ENCODE data around the gene PRKCE.
"Not testable (repeated sequence)": the region's sequence is repeated elsewhere in the genome, so short reads cannot be mapped to it uniquely, and the experiment has no call there.

Gene PRKCE

DNA sequence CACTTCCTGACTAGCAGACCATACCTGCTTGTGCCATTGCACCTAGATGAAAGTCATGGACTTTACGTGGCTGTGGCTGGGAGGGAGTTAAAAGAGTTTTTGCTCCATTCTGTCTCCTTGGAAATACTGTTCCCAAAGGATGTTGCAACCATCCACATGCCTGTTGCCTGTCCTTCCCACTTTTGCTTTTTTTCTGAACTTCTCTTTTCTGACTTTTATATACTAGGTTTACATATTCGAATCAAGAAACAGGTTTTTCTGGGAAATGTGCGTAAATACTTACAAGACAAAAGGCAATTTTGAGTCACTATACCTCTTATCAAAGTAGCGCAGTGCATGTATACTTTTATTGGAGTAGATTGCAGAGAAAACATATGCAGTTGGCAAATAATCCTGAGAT is 244.8 kb downstream of the PRKCE start:
- no peak for DNase-seq

- no peak for DNase-seq
These were observed 246.4 kb downstream of the PRKCE start for GRCh38 chr2:45897842-45898241.

DNA sequence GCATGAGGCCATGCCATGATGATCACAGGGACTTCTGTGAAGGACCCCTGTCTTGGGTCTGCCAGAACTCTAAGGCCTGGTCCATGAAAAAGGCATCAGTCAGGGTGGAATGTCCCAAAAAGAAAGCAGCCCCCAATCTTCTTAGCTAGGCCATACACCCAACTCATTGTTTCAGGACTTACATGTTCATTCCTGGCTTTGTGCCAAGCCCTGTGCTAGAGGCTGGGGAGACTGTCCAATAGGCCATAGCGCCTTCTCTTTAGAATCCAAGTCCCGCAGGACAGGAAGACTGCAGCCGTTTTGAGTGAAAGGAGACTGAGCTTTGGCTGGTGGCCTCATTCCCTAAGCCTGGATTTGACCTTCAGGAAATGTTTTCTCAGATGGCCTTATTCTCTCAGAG is 247.3 kb downstream of the PRKCE start:
- DNase-seq, result no peak

GRCh38 chr2:45899926-45900325 is 248.5 kb downstream of the PRKCE start:
- DNase-seq, result no peak

GRCh38 chr2:45901468-45902032 is 250.1 kb downstream of the PRKCE start:
- DNase-seq, result no peak

DNA sequence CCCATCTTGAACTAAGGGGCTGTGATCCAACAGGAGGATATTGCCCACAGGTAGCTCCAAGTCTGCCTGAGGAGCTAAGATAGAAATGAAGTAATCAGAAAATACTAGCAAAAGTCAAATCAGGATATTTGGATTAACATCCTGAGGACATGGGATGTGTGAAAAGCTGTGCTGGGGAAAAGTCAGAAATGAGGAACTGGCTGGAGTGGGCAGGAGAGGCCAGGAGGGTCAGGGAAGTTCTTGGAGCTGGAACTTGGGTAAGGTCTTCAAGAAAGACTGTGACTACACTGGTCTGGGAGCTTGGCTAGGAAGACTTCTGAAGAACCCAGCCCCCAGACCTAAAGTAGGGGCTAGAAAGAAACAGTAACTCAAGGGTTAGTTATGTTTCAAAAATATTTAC is 250.9 kb downstream of the PRKCE start:
- no peak for DNase-seq

- no peak for DNase-seq
These were observed 251.4 kb downstream of the PRKCE start for GRCh38 chr2:45902781-45903375.

DNA sequence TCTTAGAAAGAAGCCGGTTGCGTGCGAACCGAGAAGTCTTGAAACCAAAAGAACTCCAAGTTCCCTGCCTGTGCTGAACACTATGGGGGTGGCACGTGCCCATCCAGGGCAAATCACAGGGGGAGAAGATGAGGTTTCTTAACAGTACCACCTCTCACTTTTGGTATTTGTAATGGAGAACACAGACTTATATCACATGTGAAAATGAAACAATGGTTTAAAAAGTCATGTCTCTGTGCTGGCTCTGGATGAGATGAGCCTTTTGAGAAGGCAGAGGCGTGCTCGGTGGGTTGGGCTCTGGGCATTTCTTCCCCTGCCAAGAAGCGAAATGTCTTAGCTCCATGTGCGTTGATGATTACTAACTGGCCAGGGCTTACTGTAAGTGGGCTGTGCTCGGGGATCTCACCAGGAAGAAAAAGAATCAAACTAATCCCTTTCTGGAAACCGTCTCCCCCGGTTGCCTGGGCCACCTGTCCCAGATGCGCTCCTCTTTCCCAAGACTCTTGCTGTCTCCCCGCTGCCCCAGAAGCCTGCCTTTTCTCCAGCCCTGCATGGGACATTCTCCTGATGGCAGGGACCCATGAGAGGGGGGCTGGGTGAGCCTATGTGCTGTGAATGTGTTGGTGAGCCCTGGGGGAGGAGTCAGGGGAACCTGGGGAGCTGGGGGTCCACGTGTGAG is 252.9 kb downstream of the PRKCE start:
- DNase-seq, result no peak

DNA sequence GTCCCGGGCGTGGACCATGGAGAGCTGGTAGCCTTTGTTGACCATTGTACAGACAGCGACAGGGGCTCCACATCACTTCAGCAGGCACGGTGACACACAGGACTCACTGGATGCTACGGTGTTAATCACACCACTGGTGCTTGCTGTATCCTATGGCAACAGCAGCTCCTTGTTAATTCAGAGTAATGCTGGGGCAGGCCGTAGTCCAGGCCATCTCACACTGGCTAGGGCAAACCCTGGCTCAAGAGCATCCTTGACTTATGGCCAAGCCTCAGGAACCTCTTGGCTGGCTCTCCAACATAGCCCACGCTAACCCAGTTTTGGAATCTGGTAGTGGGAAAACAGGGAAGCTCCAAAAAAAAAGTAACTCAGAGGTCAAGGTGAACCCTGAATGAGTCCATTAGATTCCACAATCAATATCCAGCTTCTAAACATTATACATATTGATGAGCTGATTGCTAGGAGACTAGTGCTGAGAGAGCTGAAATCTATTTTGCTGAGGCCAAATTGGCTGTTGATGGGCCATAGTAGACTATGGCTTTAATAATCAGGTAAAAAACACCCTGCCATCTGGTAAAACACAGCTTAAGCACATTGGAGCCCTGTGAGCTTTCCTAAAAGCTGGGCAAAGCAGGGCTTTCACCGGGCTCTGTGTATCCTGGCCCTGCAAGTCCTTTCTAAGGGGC is 253.6 kb downstream of the PRKCE start:
- DNase-seq, result no peak

- DNase-seq, result no peak
These were observed 254.1 kb downstream of the PRKCE start for GRCh38 chr2:45905632-45905958.

DNA sequence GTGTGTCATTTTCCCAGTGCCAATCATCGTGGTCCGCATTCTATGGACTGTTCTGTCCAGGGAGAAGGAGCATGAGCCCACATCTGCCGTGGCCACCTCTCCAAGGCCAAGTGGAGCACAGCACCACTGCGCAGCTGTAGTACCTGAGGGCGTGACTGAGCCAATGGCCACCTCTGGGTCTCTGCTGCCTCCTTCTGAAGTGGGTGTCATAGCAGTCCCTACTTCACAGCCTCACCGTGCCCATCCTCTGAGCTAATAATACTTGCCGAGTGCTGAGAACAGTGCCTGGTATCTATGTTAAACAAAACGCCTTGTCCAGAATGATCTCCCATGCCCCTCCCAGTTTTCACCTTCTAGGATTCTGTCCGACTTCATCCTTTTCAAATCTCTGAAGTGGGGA is 256.1 kb downstream of the PRKCE start:
- DNase-seq, result no peak

- no peak for DNase-seq
These were observed 257.1 kb downstream of the PRKCE start for GRCh38 chr2:45908316-45909170.

- DNase-seq, result no peak
These were observed 257.7 kb downstream of the PRKCE start for GRCh38 chr2:45909171-45909565.

GRCh38 chr2:45909677-45910191 is 258.3 kb downstream of the PRKCE start:
- DNase-seq, result no peak

DNA sequence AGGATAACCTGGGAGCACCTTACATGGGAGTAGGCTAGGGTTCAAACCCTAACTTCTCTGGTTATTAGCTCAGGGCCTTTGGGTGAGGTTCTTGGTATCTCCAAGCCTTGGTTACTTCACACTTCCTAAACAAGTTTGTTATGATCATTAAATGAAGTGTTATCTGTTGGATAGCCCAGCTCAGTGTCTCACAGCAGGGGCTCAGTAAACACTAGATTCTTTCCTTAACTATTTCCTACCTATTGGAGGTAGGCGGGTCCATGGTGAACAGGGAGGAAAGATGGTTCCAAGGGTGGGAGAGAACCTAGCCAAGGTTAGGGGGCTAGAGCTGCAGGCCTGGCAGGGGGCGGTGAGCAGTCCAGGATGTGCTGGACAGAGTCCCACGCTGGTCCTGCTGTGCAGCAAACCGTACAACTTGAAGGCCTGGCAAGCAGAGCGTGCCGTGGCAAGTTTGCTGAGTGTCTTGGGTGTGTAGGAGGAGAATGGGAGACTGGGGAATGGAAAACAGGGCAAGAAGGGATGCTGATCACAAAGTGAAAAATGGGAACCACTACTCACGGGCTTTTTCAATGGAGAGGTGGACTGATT is 259.1 kb downstream of the PRKCE start:
- no peak for DNase-seq

GRCh38 chr2:45911538-45911937 is 260.1 kb downstream of the PRKCE start:
- no peak for DNase-seq

DNA sequence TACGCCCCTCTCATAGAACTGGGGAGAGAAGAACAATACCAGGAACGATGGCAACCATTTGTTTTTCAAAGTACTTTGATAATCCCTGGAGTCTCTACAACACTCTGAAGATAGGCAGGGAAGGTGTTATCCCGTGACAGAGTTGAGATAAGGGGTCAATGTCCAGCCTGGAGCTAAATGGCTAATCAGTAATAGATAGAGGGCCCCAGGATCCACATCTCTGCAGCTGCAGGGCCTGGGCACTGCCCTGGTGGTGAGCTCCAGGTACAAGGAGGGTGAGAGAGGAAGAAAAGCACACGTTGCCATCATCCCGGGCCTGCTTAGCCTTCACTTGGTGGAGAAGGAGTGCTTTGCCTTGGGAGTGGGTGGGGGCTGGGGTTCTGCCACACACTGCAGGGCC is 260.6 kb downstream of the PRKCE start:
- no peak for DNase-seq

- no peak for DNase-seq
These were observed 262.1 kb downstream of the PRKCE start for GRCh38 chr2:45913539-45913938.

DNA sequence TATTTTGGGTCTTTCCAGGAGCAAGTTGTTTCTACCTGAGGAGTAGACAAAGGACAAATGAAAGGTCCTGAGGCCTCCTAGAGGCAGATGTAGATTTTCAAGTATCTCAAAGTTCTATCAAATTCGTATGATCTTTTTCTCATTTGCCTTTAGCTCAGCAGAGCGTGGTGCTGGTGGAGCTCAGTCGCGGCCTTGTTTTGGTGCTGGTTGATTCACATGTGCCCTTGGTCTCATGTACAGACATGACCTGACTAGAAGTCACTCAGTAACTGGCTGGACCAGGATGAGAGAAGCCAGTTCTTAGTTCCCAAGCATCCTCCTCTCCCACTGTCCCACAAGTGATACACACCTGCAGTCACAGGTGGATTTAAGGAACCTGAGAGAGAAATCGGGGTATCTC is 264.0 kb downstream of the PRKCE start:
- DNase-seq, result no peak

DNA sequence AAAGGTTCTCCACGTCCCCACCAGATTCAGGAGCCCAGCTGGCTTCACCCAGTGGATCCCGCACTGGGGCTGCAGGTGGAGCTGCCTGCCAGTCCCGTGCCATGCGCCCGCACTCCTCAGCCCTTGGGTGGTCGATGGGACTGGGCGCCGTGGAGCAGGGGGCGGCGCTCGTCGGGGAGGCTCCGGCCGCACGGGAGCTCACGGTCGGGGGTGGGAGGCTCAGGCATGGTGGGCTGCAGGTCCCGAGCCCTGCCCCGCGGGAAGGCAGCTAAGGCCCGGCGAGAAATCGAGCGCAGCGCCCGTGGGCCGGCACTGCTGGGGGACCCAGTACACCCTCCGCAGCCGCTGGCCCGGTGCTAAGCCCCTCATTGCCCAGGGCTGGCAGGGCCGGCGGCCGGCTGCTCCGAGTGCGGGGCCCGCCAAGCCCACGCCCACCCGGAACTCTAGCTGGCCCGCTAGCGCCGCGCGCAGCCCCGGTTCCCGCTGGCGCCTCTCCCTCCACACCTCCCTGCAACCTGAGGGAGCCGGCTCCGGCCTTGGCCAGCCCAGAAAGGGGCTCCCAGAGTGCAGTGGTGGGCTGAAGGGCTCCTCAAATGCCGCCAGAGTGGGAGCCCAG is 266.2 kb downstream of the PRKCE start:
- DNase-seq, result not testable (repeated sequence)

GRCh38 chr2:45918463-45919159 is 267.1 kb downstream of the PRKCE start:
- DNase-seq, result no peak

Measured in GF-D8 (cell line).